ENCODE measurements around the gene MAP4K4. TPM values are rescaled to one million over a fixed set of nuclear protein-coding genes. Genes with fewer than 3 reads are reported as not detected.
A peak's percentile ranks its signal among the peaks of the same experiment; 100 is the strongest.

The MAP4K4 gene
- total RNA-seq, 1 experiment from 2014 or later, result 252 TPM

- DNase-seq (ENCODE audit: low read depth), result peak; percentile 27
These were observed 91.8 kb downstream of the MAP4K4 start for GRCh38 chr2:101788995-101789970.

DNA sequence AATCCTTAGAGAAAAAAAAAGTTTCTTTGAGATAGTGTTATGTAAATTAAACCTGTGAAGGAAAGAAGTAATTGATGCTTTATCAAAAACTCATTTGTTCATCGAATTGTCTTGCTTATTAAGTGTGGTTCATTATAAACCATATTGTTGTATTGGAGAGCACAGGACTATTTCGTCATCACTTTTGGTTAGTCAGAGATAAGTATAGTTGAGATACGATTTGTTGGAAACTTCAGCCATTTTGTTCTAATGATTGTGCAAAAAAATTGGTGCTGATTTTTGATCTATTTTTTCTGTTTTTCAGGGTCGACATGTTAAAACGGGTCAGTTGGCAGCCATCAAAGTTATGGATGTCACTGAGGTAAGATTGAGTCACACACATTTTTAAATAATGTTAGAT lies 92.9 kb downstream of the MAP4K4 start:
- DNase-seq (ENCODE audit: low read depth), result no peak

DNA sequence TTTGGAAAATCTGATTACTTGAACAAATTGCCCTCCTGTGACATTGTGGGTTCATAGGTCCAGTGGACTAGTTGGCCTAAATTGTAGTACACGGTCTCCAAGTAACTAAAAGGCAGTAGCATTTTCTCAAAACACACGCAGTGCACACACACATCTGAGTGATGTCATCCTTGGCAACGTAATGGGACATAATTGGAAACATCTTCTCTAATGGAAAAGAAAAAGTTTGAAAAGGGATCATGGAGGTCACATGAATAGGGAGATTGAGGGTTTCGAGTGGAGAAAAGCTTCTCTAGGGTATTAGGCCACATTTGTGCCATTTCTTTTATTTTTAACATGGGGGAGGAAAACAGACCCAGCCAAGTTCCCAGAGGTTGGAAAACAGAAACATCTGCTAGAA lies 93.3 kb downstream of the MAP4K4 start:
- no peak for DNase-seq (ENCODE audit: low read depth)

DNA sequence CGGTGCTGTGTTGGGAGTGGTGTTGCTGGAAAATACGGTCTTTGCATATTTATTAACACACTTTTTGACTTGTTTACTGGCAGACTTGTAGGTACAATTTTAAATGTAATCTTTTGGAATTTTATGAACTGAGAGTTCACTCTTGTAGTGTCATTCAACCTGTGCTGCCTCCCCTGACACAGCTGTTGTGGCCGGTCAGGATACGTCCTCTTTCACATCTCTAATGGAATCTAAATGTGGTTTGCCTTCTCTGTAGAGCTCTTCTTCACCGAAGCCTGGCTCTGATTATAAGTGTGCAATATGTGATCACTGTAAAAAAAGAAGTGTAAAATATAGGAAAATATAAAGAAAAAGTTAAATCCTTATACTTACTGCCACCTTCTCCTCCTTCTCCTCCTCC lies 94.7 kb downstream of the MAP4K4 start:
- DNase-seq (ENCODE audit: low read depth), result no peak

DNA sequence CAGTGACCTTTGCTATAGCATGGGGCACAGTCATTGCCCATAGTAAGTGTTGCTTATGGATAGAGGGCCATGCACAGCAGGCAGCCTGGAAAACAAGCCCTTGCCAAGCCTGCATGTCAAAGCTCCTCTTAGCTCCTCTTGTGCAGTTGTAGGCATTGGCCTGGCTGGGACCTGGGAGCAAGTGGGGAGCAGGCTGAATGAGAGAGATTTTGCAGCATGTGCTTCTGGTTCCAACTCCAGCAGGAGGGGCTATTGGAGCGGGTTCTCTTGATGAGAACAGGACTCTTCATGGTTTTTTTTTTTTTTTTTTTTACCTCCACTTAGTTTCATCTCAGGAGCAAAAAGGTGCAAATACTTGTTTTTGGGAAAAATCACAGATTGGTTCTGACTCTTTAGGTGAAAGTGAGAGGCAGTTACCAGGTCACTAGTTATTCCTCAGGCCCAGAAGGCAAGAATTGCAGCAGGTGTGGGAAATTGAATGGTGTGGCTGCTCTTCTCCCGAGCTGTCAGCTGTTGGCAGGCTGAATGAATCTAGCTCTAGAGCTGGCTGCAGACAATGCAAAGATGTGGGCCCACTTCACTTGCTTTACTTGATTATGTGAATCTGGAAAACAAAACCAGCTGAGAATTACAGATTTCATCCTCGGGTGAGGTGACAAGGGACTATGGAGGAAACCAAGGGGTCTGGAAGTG lies 95.9 kb downstream of the MAP4K4 start:
- DNase-seq (ENCODE audit: low read depth), result no peak

DNA sequence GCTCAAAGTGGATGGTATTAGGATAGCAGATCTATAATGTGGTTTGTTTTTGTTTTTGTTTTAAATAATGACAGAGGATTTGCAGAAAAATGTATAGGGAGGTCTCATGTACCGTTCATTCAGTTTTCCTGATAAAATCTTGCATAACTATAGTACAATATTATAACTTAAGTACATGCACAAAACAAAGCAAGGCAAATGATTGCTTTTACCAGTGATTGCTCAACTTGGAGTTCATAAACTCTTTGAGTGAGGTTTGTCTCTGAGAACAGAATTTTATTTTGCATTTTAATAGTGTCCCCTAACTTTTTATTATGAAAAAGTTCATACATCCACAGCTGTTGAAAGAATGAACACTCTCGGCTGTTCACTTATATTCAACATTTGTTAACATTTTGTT lies 96.6 kb downstream of the MAP4K4 start:
- no peak for DNase-seq (ENCODE audit: low read depth)

DNA sequence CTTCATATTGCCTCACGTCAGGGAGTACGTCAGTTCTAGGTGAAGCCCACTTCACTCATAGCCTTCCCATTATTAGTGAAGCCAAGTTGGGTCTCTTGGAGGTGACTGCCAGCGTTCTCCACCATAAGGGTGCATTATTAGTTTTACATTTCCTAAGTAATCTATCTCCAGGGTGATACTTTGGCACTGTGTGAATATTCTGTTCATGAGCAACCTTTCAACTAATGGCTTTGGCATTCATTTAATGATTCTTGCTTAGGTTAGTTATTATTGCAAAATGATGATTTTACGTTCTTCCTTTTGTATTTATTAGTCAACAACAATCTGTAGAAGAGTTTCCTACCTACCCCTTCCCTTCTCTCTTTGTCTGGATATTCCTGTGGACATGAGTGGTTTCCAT lies 97.5 kb downstream of the MAP4K4 start:
- no peak for DNase-seq (ENCODE audit: low read depth)

DNA sequence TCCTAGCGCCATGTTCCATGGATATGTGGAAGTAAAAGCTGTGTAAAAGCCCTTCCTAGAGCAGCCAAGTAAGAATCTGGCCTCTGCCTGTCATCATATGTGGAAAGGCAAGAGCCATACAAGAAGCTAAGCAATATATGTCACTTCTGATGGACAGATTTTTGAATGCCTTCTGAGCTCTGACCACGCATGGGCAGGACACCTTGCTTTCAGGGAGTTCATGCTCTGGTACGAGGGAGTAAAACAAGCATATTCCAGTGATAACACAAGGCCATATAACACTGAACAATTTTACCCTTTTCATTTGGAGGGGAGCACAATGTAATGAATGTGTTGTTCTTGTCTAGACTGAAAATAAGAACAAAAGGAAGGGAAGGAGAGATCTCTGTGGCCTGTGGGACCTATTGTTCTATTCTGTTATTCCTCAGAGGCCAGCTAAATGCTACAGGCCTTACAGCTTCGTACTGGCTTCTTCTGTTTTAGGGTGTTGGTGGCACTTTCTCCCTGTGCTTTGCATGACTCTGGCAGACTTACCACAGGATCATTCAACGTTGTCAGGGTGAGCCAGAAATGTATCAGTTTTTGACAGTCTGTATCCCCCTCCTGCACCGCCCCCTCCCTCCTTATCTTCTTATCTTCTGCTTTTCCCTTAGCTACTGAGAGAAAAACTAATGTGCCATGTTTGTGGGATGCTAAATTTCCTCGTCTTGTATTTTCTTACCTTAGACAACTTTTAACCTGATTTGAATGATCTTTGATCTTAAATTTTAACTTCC lies 99.5 kb downstream of the MAP4K4 start:
- no peak for DNase-seq (ENCODE audit: low read depth)

DNA sequence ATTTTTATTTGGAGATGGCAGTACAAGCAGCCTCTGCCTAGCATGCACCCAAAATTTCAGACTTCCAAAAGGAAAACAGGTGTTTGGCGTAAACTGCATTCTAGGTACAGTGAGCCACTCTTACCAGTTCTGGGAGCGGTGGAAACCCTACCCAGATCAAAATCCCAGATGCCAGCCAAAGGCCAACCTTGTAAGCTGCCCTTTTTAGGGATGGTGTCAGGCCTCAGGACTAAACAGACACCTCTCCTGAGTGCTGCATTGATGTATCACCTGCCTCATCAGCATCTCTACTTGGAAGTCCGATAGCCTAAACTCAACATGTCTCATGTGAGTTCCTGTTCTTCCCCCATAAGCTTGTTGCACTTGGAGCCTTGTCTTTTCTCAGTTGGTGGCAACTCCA lies 104.0 kb downstream of the MAP4K4 start:
- no peak for DNase-seq (ENCODE audit: low read depth)

GRCh38 chr2:101802329-101802728 lies 104.8 kb downstream of the MAP4K4 start:
- DNase-seq (ENCODE audit: low read depth), result no peak

- peak; percentile 48 for DNase-seq (ENCODE audit: low read depth)
These were observed 105.6 kb downstream of the MAP4K4 start for GRCh38 chr2:101803128-101803527.

- no peak for DNase-seq (ENCODE audit: low read depth)
These were observed 106.6 kb downstream of the MAP4K4 start for GRCh38 chr2:101803945-101804696.

DNA sequence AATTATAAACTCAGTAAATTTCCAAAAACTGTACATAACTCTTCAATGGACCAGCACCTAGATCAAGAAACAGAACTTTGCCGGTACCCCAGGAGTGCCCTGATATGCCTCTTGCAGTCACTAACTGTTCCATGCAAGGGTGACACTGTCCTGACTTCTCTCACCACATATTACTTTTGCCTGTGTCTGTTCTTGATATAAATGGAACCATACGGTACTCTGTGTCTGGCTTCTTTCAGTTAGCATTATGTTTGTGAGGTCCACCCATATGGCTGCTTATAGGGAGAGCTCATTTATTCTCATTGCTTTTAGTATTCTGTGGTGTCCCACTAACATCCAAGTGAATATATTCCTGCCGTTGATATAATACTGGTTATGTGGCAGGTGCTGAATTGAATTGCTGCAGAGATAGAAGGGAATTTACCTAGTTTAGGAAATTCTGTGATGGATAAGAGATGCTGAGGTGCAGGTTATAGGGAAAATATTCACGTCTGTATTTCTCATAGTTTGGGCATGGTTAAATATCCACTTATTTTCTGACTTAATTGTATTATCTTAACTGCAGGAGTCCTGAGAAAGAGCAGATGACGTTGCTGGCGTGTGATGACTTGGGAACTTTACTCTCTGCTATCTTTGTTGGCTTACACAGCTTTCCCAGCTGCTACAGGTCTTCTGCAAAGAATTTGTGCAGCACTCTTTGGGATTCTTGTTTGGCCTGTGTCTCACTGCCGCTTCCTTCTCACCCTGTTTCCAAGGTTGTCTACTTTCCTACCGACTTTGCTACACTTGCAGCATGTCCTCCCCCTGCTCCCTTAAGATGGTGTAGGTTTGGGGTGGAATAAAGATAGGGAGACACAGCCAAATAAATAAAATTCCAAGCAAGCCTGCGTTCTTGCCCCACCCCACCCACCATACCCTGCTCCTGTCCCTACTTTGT lies 107.9 kb downstream of the MAP4K4 start:
- peak; percentile 73 for DNase-seq (ENCODE audit: low read depth)

GRCh38 chr2:101806123-101806522 lies 108.6 kb downstream of the MAP4K4 start:
- peak; percentile 93 for DNase-seq (ENCODE audit: low read depth)

DNA sequence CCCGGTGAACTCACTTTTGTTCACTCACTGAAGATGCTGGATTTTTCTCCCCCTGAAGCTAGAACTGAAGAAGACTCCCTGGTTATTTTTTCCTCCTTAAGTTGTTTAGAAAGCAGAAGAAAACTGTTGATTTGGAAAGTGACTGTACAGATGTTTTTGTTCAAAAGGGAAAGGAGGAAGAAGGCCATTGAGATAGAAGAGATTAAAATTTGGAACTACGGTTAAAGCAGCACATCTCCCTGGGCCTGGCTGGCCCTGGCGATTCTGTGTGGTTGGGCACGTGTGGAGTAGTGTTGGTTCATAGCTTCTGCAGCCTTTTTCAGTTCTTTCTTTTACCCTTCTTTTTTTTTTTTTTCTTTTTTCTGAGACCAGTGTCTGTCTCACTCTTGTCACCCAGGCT lies 109.2 kb downstream of the MAP4K4 start:
- no peak for DNase-seq (ENCODE audit: low read depth)

GRCh38 chr2:101807242-101807641 lies 109.7 kb downstream of the MAP4K4 start:
- DNase-seq (ENCODE audit: low read depth), result no peak

GRCh38 chr2:101808006-101808562 lies 110.6 kb downstream of the MAP4K4 start:
- DNase-seq (ENCODE audit: low read depth), result no peak

- peak; percentile 69 for DNase-seq (ENCODE audit: low read depth)
These were observed 112.2 kb downstream of the MAP4K4 start for GRCh38 chr2:101809698-101810097.

GRCh38 chr2:101811226-101812015 lies 113.9 kb downstream of the MAP4K4 start:
- DNase-seq (ENCODE audit: low read depth), result no peak

Data from LHCN-M2 (cell line).